HG03432 (cell line): ENCODE data around the gene ABCC8.
A peak's percentile ranks its signal among the peaks of the same experiment; 100 is the strongest.

ENCODE experiments used
- ATAC-seq: cut with Tn5 transposase; IDR thresholded peaks from one replicate; pipeline ENCODE4 v1.9.1; 2021; ENCODE audit warnings: mild to moderate bottlenecking, moderate library complexity; ENCODE audit not compliant: unreplicated experiment

Gene ABCC8

GRCh38 chr11:17407575-17407974 lies 69.1 kb downstream of the ABCC8 start:
- ATAC-seq: no peak

GRCh38 chr11:17406818-17407149 lies 69.9 kb downstream of the ABCC8 start:
- ATAC-seq: no peak

- ATAC-seq: no peak
Measured at GRCh38 chr11:17406082-17406817, 70.4 kb downstream of the ABCC8 start.

GRCh38 chr11:17405232-17406005 lies 71.2 kb downstream of the ABCC8 start:
- ATAC-seq: peak; percentile 62

- no peak for ATAC-seq
Measured at GRCh38 chr11:17403980-17404759, 72.5 kb downstream of the ABCC8 start.

GRCh38 chr11:17402486-17402885 lies 74.2 kb downstream of the ABCC8 start:
- ATAC-seq: no peak

- ATAC-seq: no peak
Measured at GRCh38 chr11:17401841-17402240, 74.8 kb downstream of the ABCC8 start.

- no peak for ATAC-seq
Measured at GRCh38 chr11:17401316-17401715, 75.3 kb downstream of the ABCC8 start.

GRCh38 chr11:17400048-17400775 lies 76.4 kb downstream of the ABCC8 start:
- ATAC-seq: peak; percentile 53

GRCh38 chr11:17399236-17399635 lies 77.4 kb downstream of the ABCC8 start:
- no peak for ATAC-seq

- no peak for ATAC-seq
Measured at GRCh38 chr11:17397311-17398002, 79.2 kb downstream of the ABCC8 start.

- ATAC-seq: no peak
Measured at GRCh38 chr11:17396598-17397310, 79.9 kb downstream of the ABCC8 start.

GRCh38 chr11:17395978-17396377 lies 80.7 kb downstream of the ABCC8 start:
- no peak for ATAC-seq

GRCh38 chr11:17395554-17395961 lies 81.1 kb downstream of the ABCC8 start:
- ATAC-seq: no peak

GRCh38 chr11:17394743-17395390 lies 81.8 kb downstream of the ABCC8 start:
- ATAC-seq: no peak

GRCh38 chr11:17393472-17393871 lies 83.2 kb downstream of the ABCC8 start:
- no peak for ATAC-seq

GRCh38 chr11:17392872-17393271 lies 83.8 kb downstream of the ABCC8 start:
- ATAC-seq: no peak

- no peak for ATAC-seq
Measured at GRCh38 chr11:17391493-17392355, 84.9 kb downstream of the ABCC8 start.
